PC-9 (cell line): ENCODE measurements around the gene SPRR2D. TPM values are rescaled to one million over a fixed set of nuclear protein-coding genes. Genes with fewer than 3 reads are reported as not detected.
"Not testable (repeated sequence)": the region's sequence is repeated elsewhere in the genome, so short reads cannot be mapped to it uniquely, and the experiment has no call there.

Source experiments
- BruUV-seq: library from RNA; stranded (reverse); fragments of 400-500 nt; replicated peaks from 2 replicates; lab custom pipeline; 2021; lab: Mats Ljungman, UMichigan
- CTCF ChIA-PET: fragments of 300-600 bp; sonication (Branson Sonifier 250); formaldehyde crosslinking; loops from one replicate; lab custom pipeline; 2022; ENCODE audit warnings: antibody characterized with exemption; lab: Charles Lee
- POLR2A ChIA-PET: fragments of 300-600 bp; sonication (Branson Sonifier 250); formaldehyde crosslinking; loops from one replicate; lab custom pipeline; 2022; ENCODE audit warnings: antibody characterized with exemption; ENCODE audit not compliant: unreplicated experiment; lab: Charles Lee
- DNase-seq, 2 experiments: peaks; one replicate each; pipeline versions ENCODE4 v3.0.0 to v3.0.0-alpha.2; 2015 to 2022; ENCODE audit warnings: mixed read lengths in 1 of 2
- H2AFZ ChIP-seq: fragments of 200-600 bp; sonication (generic); 2 replicates; pipeline ENCODE4 v1.8.1; 2017; ENCODE audit warnings: antibody characterized with exemption
- H3F3A ChIP-seq: fragments of 200-600 bp; sonication (generic); 2 replicates; pipeline ENCODE4 v1.8.1; 2017; ENCODE audit warnings: antibody characterized with exemption, mild to moderate bottlenecking, low read depth; ENCODE audit not compliant: insufficient read depth
- H3K27ac ChIP-seq: fragments of 200-600 bp; sonication (generic); 2 replicates; pipeline ENCODE4 v1.6.1; 2016; ENCODE audit warnings: mixed run types
- H3K27me3 ChIP-seq: fragments of 200-600 bp; sonication (generic); 2 replicates; pipeline ENCODE4 v1.6.1; 2016; ENCODE audit warnings: low read depth, mixed run types; ENCODE audit not compliant: insufficient read depth
- H3K36me3 ChIP-seq: fragments of 200-600 bp; sonication (generic); 2 replicates; pipeline ENCODE4 v1.6.1; 2016; ENCODE audit warnings: low read depth, mixed run types
- H3K4me1 ChIP-seq: fragments of 200-600 bp; sonication (generic); replicated peaks from 2 replicates; pipeline ENCODE4 v1.6.1; 2016; ENCODE audit warnings: mixed run types; ENCODE audit not compliant: insufficient read depth
- H3K4me2 ChIP-seq: fragments of 200-600 bp; sonication (generic); 2 replicates; pipeline ENCODE4 v1.6.1; 2017; ENCODE audit warnings: mixed run types
- H3K4me3 ChIP-seq: fragments of 200-600 bp; sonication (generic); 2 replicates; pipeline ENCODE4 v1.6.1; 2016; ENCODE audit warnings: mixed run types
- H3K79me2 ChIP-seq: fragments of 200-600 bp; sonication (generic); 2 replicates; pipeline ENCODE4 v1.6.1; 2017; ENCODE audit warnings: low read depth, mixed run types
- H3K9me2 ChIP-seq: fragments of 200-600 bp; sonication (generic); 2 replicates; pipeline ENCODE4 v1.8.1; 2017; ENCODE audit warnings: mild to moderate bottlenecking; ENCODE audit not compliant: insufficient read depth
- H3K9me3 ChIP-seq: fragments of 200-600 bp; sonication (generic); 2 replicates; pipeline ENCODE4 v1.8.1; 2016; ENCODE audit warnings: low read depth; ENCODE audit not compliant: insufficient read depth
- H4K20me1 ChIP-seq: fragments of 200-600 bp; sonication (generic); 2 replicates; pipeline ENCODE4 v1.8.1; 2017; ENCODE audit not compliant: insufficient read depth
- EZH2 ChIP-seq: fragments of 200-600 bp; sonication (generic); IDR thresholded peaks from 2 replicates; pipeline ENCODE4 v1.8.0; 2017; ENCODE audit warnings: antibody characterized with exemption, low read depth
- intact Hi-C: fragments of 100-400 bp; cut with micrococcal nuclease; formaldehyde crosslinking; loops from one replicate; pipeline ENCODE4 v1.10.0; 2022; ENCODE audit not compliant: unreplicated experiment
- total RNA-seq: library from RNA; stranded (reverse); gene quantifications from 2 replicates; pipeline ENCODE4 v1.2.3, GENCODE V29; 2021
- TF ChIP-seq, protein P1 (sequence below): fragments of 200-600 bp; sonication (generic); conservative IDR thresholded peaks from 2 replicates; pipeline ENCODE4 v1.6.1; 2017; ENCODE audit warnings: mixed run types, antibody characterized with exemption, mild to moderate bottlenecking, moderate library complexity

Gene SPRR2D
- total RNA-seq, 1 experiment from 2014 or later = not detected

DNA sequence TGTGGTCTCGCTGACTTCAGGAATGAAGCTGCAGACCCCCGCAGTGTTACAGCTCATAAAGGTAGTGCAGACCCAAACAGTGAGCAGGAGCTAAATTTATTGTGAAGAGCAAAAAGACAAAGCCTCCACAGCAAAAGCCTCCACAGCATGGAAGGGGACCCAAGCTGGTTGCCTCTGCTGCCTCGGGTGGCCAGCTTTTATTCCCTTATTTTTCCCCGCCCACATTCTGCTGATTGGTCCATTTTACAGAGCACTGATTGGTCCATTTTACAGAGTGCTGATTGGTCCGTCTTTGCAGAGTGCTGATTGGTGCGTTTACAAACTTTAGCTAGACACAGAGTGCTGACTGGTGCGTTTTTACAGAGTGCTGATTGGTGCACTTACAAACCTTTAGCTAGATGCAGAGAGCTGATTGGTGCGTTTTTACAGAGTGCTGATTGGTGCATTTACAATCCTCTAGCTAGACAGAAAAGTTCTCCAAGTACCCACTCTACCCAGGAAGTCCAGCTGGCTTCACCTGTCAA lies 29.6 kb downstream of the SPRR2D start:
- H4K20me1 ChIP-seq, CTCF ChIA-PET, H2AFZ ChIP-seq: not testable (repeated sequence)

GRCh38 chr1:153001382-153001781 lies 39.5 kb downstream of the SPRR2D start, which contains the start of gene SPRR3:
SPRR3 (plus strand) TSS chr1:153001749; CDS start chr1:153003021, 1,272 bp downstream.
- intact Hi-C loops = loop anchor here (1.0 kb wide), 1 partner anchor 39 kb away; no protein-coding TSS in a partner anchor
- CTCF ChIA-PET = no interaction called here
- Histone ChIP-seq H3K79me2 (no peaks in the 10 kb centered on the region), H3K4me2 (peak within 1 kb of the TSS; percentile 42), H3K9me2 (no peaks in the 10 kb centered on the region), H3K4me3 (no peak within 1 kb of the TSS), H3K27me3 (no peaks in the 10 kb centered on the region), H2AFZ (no peak within 1 kb of the TSS), H3K4me1 (peaks cover 35% of the 10 kb centered on the region), H3K27ac (peak within 1 kb of the TSS; percentile 43), H3K9me3 (no peaks in the 10 kb centered on the region), H4K20me1 (no peaks in the 10 kb centered on the region), H3K36me3 (no peaks in the 10 kb centered on the region), H3F3A (peaks cover 22% of the 10 kb centered on the region)
- POLR2A ChIA-PET = no interaction called here
- BruUV-seq = no TSS peak
- DNase-seq = peak; percentile 54 to 92
- TF ChIP-seq, protein P1, sequence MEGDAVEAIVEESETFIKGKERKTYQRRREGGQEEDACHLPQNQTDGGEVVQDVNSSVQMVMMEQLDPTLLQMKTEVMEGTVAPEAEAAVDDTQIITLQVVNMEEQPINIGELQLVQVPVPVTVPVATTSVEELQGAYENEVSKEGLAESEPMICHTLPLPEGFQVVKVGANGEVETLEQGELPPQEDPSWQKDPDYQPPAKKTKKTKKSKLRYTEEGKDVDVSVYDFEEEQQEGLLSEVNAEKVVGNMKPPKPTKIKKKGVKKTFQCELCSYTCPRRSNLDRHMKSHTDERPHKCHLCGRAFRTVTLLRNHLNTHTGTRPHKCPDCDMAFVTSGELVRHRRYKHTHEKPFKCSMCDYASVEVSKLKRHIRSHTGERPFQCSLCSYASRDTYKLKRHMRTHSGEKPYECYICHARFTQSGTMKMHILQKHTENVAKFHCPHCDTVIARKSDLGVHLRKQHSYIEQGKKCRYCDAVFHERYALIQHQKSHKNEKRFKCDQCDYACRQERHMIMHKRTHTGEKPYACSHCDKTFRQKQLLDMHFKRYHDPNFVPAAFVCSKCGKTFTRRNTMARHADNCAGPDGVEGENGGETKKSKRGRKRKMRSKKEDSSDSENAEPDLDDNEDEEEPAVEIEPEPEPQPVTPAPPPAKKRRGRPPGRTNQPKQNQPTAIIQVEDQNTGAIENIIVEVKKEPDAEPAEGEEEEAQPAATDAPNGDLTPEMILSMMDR = no peak
- no peak for TF ChIP-seq EZH2

More for the DNA sequence above, 29.6 kb downstream of the SPRR2D start:
- H3K4me3 ChIP-seq, H3K27me3 ChIP-seq, H3K4me1 ChIP-seq, DNase-seq, intact Hi-C loops, H3K79me2 ChIP-seq, H3F3A ChIP-seq, BruUV-seq, H3K4me2 ChIP-seq, H3K9me2 ChIP-seq, H3K36me3 ChIP-seq, POLR2A ChIA-PET, H3K27ac ChIP-seq, H3K9me3 ChIP-seq: not testable (repeated sequence)

GRCh38 chr1:153000294-153000693 lies 40.6 kb downstream of the SPRR2D start:
- H3K9me3 ChIP-seq = no peaks in the 10 kb centered on the region
- ChIA-PET CTCF (interaction anchor here (1.0 kb wide), 1 partner anchor 33 kb away, joined by 3 read pairs; no protein-coding TSS in a partner anchor), POLR2A (no interaction called here)
- H3K79me2 ChIP-seq = no peaks in the 10 kb centered on the region
- TF ChIP-seq, protein P1 = no peak
- TF ChIP-seq EZH2 = no peak
- no peaks in the 10 kb centered on the region for H3K36me3 ChIP-seq
- H3K4me1 ChIP-seq = peaks cover 35% of the 10 kb centered on the region
- peak overlapping the region; percentile 40 for H3K4me2 ChIP-seq
- H4K20me1 ChIP-seq = no peaks in the 10 kb centered on the region
- peak overlapping the region; percentile 35 for H3K27ac ChIP-seq
- no peaks in the 10 kb centered on the region for H3K9me2 ChIP-seq
- H2AFZ ChIP-seq = no peak overlapping the region
- no peaks in the 10 kb centered on the region for H3K27me3 ChIP-seq
- intact Hi-C loops = no loop called here
- no TSS peak for BruUV-seq
- H3K4me3 ChIP-seq = no peak overlapping the region
- peaks cover 22% of the 10 kb centered on the region for H3F3A ChIP-seq
- peak; percentile 10 to 58 for DNase-seq
